Calu3 (cell line): Measurements from ENCODE around the gene IL15. TPM values are rescaled to one million over a fixed set of nuclear protein-coding genes. Genes with fewer than 3 reads are reported as not detected.
A peak's percentile ranks its signal among the peaks of the same experiment; 100 is the strongest.

Source experiments
- BruUV-seq: library from RNA; stranded (reverse); fragments of 400-500 nt; replicated peaks from 2 replicates; lab custom pipeline; 2021; lab: Mats Ljungman, UMichigan
- CTCF ChIA-PET: fragments of 300-600 bp; sonication (Branson Sonifier 250); formaldehyde crosslinking; loops from one replicate; lab custom pipeline; 2022; ENCODE audit warnings: antibody characterized with exemption; lab: Charles Lee
- DNase-seq: peaks from one replicate; pipeline ENCODE4 v3.0.0; 2022
- H3K27ac Mint-ChIP-seq: one replicate; pipeline ENCODE4 v1.8.0; 2022; ENCODE audit warnings: mixed read lengths; ENCODE audit not compliant: unreplicated experiment
- H3K27me3 Mint-ChIP-seq: one replicate; pipeline ENCODE4 v1.8.0; 2022; ENCODE audit warnings: mixed read lengths; ENCODE audit not compliant: unreplicated experiment
- H3K36me3 Mint-ChIP-seq: one replicate; pipeline ENCODE4 v1.8.0; 2022; ENCODE audit warnings: mild to moderate bottlenecking, moderate library complexity, mixed read lengths; ENCODE audit not compliant: insufficient read depth, unreplicated experiment
- H3K4me1 Mint-ChIP-seq: one replicate; pipeline ENCODE4 v1.8.0; 2022; ENCODE audit warnings: mild to moderate bottlenecking, low read depth, mixed read lengths; ENCODE audit not compliant: unreplicated experiment
- H3K4me3 Mint-ChIP-seq: one replicate; pipeline ENCODE4 v1.8.0; 2022; ENCODE audit warnings: mild to moderate bottlenecking, low read depth, moderate library complexity, mixed read lengths; ENCODE audit not compliant: unreplicated experiment
- H3K9me3 Mint-ChIP-seq: one replicate; pipeline ENCODE4 v1.8.0; 2022; ENCODE audit warnings: low read depth, mixed read lengths; ENCODE audit not compliant: unreplicated experiment
- CTCF ChIP-seq: fragments of 200-600 bp; IDR thresholded peaks from one replicate; pipeline ENCODE4 v1.8.0; 2022; ENCODE audit warnings: antibody characterized with exemption; ENCODE audit not compliant: unreplicated experiment
- intact Hi-C: fragments of 100-400 bp; cut with micrococcal nuclease; formaldehyde crosslinking; loops from one replicate; pipeline ENCODE4 v1.10.0; 2022; ENCODE audit not compliant: unreplicated experiment
- total RNA-seq: library from RNA; stranded (reverse); gene quantifications from 2 replicates; pipeline ENCODE4 v1.2.3, GENCODE V29; 2022

Gene IL15
- total RNA-seq, 1 experiment from 2014 or later: 4.6 TPM

- Mint-ChIP-seq H3K36me3 (no peaks in the 10 kb centered on the region), H3K27ac (no peak overlapping the region), H3K9me3 (peaks cover 2% of the 10 kb centered on the region), H3K4me1 (peaks cover 9% of the 10 kb centered on the region), H3K27me3 (no peaks in the 10 kb centered on the region), H3K4me3 (no peak overlapping the region)
- BruUV-seq: no TSS peak
- no peak for TF ChIP-seq CTCF
- no peak for DNase-seq
- intact Hi-C loops: no loop called here
- CTCF ChIA-PET: interaction anchor here (1.0 kb wide), 1 partner anchor 18 kb away, joined by 3 read pairs; no protein-coding TSS in a partner anchor
Observed at GRCh38 chr4:141706445-141706844, 70.1 kb downstream of the IL15 start.

GRCh38 chr4:141711211-141711610 lies 74.8 kb downstream of the IL15 start:
- CTCF ChIA-PET: interaction anchor here (0.8 to 1.0 kb wide), 2 partner anchors 75 to 365 kb away, joined by 3 read pairs; no protein-coding TSS in a partner anchor
- peak; percentile 43 for TF ChIP-seq CTCF
- Mint-ChIP-seq H3K4me1 (peaks cover 28% of the 10 kb centered on the region), H3K27me3 (no peaks in the 10 kb centered on the region), H3K9me3 (no peaks in the 10 kb centered on the region), H3K27ac (no peak overlapping the region), H3K36me3 (no peaks in the 10 kb centered on the region), H3K4me3 (no peak overlapping the region)
- intact Hi-C loops: loop anchor here (5.0 to 10.0 kb wide), 3 partner anchors 134 to 364 kb away; no protein-coding TSS in a partner anchor
- peak; percentile 3 for DNase-seq
- no TSS peak for BruUV-seq

- CTCF ChIA-PET: no interaction called here
- Mint-ChIP-seq H3K9me3 (no peaks in the 10 kb centered on the region), H3K27ac (peak overlapping the region; percentile 50), H3K4me3 (no peak overlapping the region), H3K27me3 (no peaks in the 10 kb centered on the region), H3K4me1 (peaks cover 26% of the 10 kb centered on the region), H3K36me3 (no peaks in the 10 kb centered on the region)
- TF ChIP-seq CTCF: no peak
- BruUV-seq: no TSS peak
- no peak for DNase-seq
- intact Hi-C loops: loop anchor here (5.0 to 10.0 kb wide), 3 partner anchors 132 to 366 kb away; no protein-coding TSS in a partner anchor
Observed at GRCh38 chr4:141713185-141713584, 76.8 kb downstream of the IL15 start.

GRCh38 chr4:141713771-141714445 lies 77.5 kb downstream of the IL15 start:
- Mint-ChIP-seq H3K36me3 (no peaks in the 10 kb centered on the region), H3K9me3 (no peaks in the 10 kb centered on the region), H3K27me3 (no peaks in the 10 kb centered on the region), H3K4me1 (peaks cover 26% of the 10 kb centered on the region), H3K27ac (peak overlapping the region; percentile 50), H3K4me3 (peak overlapping the region; percentile 14)
- DNase-seq: peak; percentile 23
- TF ChIP-seq CTCF: no peak
- intact Hi-C loops: loop anchor here (5.0 to 10.0 kb wide), 3 partner anchors 131 to 367 kb away; no protein-coding TSS in a partner anchor
- no TSS peak for BruUV-seq
- CTCF ChIA-PET: no interaction called here
